ENCODE data around the gene ZNF160. TPM values are rescaled to one million over a fixed set of nuclear protein-coding genes. Genes with fewer than 3 reads are reported as not detected.

ZNF160 gene
- polyA plus RNA-seq, 4 donors, result 4.6 to 129 (median 8.9) TPM

- DNase-seq, result no peak
- Histone ChIP-seq H3K27ac (ENCODE audit: low read depth in 1 of 3, low read length in 2 of 3) (no peak overlapping the region), H3K27me3 (ENCODE audit: control insufficient read depth in 3 of 3, insufficient read depth in 3 of 3, low read length in 3 of 3) (no peaks in the 10 kb centered on the region), H3K9me3 (ENCODE audit: control insufficient read depth in 2 of 2, insufficient read depth in 1 of 2, low read depth in 1 of 2, low read length in 1 of 2) (peaks cover 6 to 84% of the 10 kb centered on the region in 2 donors), H3K4me1 (ENCODE audit: control insufficient read depth in 3 of 3, insufficient read depth in 2 of 3, low read depth in 1 of 3, low read length in 2 of 3) (no peaks in the 10 kb centered on the region), H3K36me3 (ENCODE audit: control insufficient read depth in 3 of 3, insufficient read depth in 2 of 3, low read depth in 1 of 3, low read length in 3 of 3) (peaks cover 26 to 33% (median 29%) of the 10 kb centered on the region in 3 donors), H3K4me3 (ENCODE audit: low read depth in 1 of 3, low read length in 3 of 3) (no peak overlapping the region)
- 96 to 98% (median 98%) methylated on average over 4 of the region's 4 CpGs for WGBS, 3 donors
- no peak for FAIRE-seq
Observed at GRCh38 chr19:53068199-53068598, 35.0 kb downstream of the ZNF160 start.

GRCh38 chr19:53057904-53058580, 45.2 kb downstream of the ZNF160 start:
- Histone ChIP-seq H3K9me3 (ENCODE audit: control insufficient read depth in 2 of 2, insufficient read depth in 1 of 2, low read depth in 1 of 2, low read length in 1 of 2) (peaks cover 2 to 68% of the 10 kb centered on the region in 2 donors), H3K27me3 (ENCODE audit: control insufficient read depth in 3 of 3, insufficient read depth in 3 of 3, low read length in 3 of 3) (peaks cover 0 to 5% (median 0%) of the 10 kb centered on the region in 3 donors), H3K4me3 (ENCODE audit: low read depth in 1 of 3, low read length in 3 of 3) (peak overlapping the region in 1 of 3 donors; percentile 24), H3K27ac (ENCODE audit: low read depth in 1 of 3, low read length in 2 of 3) (no peak overlapping the region), H3K36me3 (ENCODE audit: control insufficient read depth in 3 of 3, insufficient read depth in 2 of 3, low read depth in 1 of 3, low read length in 3 of 3) (no peaks in the 10 kb centered on the region), H3K4me1 (ENCODE audit: control insufficient read depth in 3 of 3, insufficient read depth in 2 of 3, low read depth in 1 of 3, low read length in 2 of 3) (no peaks in the 10 kb centered on the region)
- DNase-seq, result peak in 1 of 2 donors; percentile 74
- no peak for FAIRE-seq
- 8 to 33% (median 28%) methylated on average over 58 to 59 of the region's 59 CpGs for WGBS, 3 donors

- no peaks in the 10 kb centered on the region for H3K36me3 ChIP-seq (ENCODE audit: control insufficient read depth in 3 of 3, insufficient read depth in 2 of 3, low read depth in 1 of 3, low read length in 3 of 3)
- FAIRE-seq (no peak), DNase-seq (no peak)
- peaks cover 0 to 56% of the 10 kb centered on the region in 2 donors for H3K9me3 ChIP-seq (ENCODE audit: control insufficient read depth in 2 of 2, insufficient read depth in 1 of 2, low read depth in 1 of 2, low read length in 1 of 2)
- H3K27me3 ChIP-seq (ENCODE audit: control insufficient read depth in 3 of 3, insufficient read depth in 3 of 3, low read length in 3 of 3), result peaks cover 0 to 5% (median 0%) of the 10 kb centered on the region in 3 donors
- H3K27ac ChIP-seq (ENCODE audit: low read depth in 1 of 3, low read length in 2 of 3), result peak overlapping the region in 1 of 3 donors; percentile 35
- 13 to 47% (median 41%) methylated on average over 2 of the region's 2 CpGs for WGBS, 3 donors
- no peak overlapping the region for H3K4me3 ChIP-seq (ENCODE audit: low read depth in 1 of 3, low read length in 3 of 3)
- H3K4me1 ChIP-seq (ENCODE audit: control insufficient read depth in 3 of 3, insufficient read depth in 2 of 3, low read depth in 1 of 3, low read length in 2 of 3), result no peaks in the 10 kb centered on the region
Observed at GRCh38 chr19:53055117-53055516, 48.1 kb downstream of the ZNF160 start.

GRCh38 chr19:53047379-53047778, 55.8 kb downstream of the ZNF160 start:
- WGBS, 3 donors, result 86 to 87% (median 86%) methylated on average over 2 of the region's 2 CpGs
- DNase-seq, result no peak
- Histone ChIP-seq H3K4me1 (ENCODE audit: control insufficient read depth in 3 of 3, insufficient read depth in 2 of 3, low read depth in 1 of 3, low read length in 2 of 3) (no peaks in the 10 kb centered on the region), H3K4me3 (ENCODE audit: low read depth in 1 of 3, low read length in 3 of 3) (no peak overlapping the region), H3K27ac (ENCODE audit: low read depth in 1 of 3, low read length in 2 of 3) (no peak overlapping the region), H3K36me3 (ENCODE audit: control insufficient read depth in 3 of 3, insufficient read depth in 2 of 3, low read depth in 1 of 3, low read length in 3 of 3) (no peaks in the 10 kb centered on the region), H3K27me3 (ENCODE audit: control insufficient read depth in 3 of 3, insufficient read depth in 3 of 3, low read length in 3 of 3) (no peaks in the 10 kb centered on the region), H3K9me3 (ENCODE audit: control insufficient read depth in 2 of 2, insufficient read depth in 1 of 2, low read depth in 1 of 2, low read length in 1 of 2) (peaks cover 0 to 35% of the 10 kb centered on the region in 2 donors)
- FAIRE-seq, result no peak

- FAIRE-seq (no peak), DNase-seq (no peak)
- 79 to 89% (median 85%) methylated on average over 14 to 16 of the region's 16 CpGs for WGBS, 3 donors
- H3K4me1 ChIP-seq (ENCODE audit: control insufficient read depth in 3 of 3, insufficient read depth in 2 of 3, low read depth in 1 of 3, low read length in 2 of 3), result no peaks in the 10 kb centered on the region
- no peaks in the 10 kb centered on the region for H3K27me3 ChIP-seq (ENCODE audit: control insufficient read depth in 3 of 3, insufficient read depth in 3 of 3, low read length in 3 of 3)
- H3K36me3 ChIP-seq (ENCODE audit: control insufficient read depth in 3 of 3, insufficient read depth in 2 of 3, low read depth in 1 of 3, low read length in 3 of 3), result no peaks in the 10 kb centered on the region
- no peak overlapping the region for H3K27ac ChIP-seq (ENCODE audit: low read depth in 1 of 3, low read length in 2 of 3)
- peaks cover 2 to 26% of the 10 kb centered on the region in 2 donors for H3K9me3 ChIP-seq (ENCODE audit: control insufficient read depth in 2 of 2, insufficient read depth in 1 of 2, low read depth in 1 of 2, low read length in 1 of 2)
- no peak overlapping the region for H3K4me3 ChIP-seq (ENCODE audit: low read depth in 1 of 3, low read length in 3 of 3)
Observed at GRCh38 chr19:53045536-53045935, 57.7 kb downstream of the ZNF160 start.

GRCh38 chr19:53041366-53041765, 61.9 kb downstream of the ZNF160 start:
- Histone ChIP-seq H3K27ac (ENCODE audit: low read depth in 1 of 3, low read length in 2 of 3) (no peak overlapping the region), H3K9me3 (ENCODE audit: control insufficient read depth in 2 of 2, insufficient read depth in 1 of 2, low read depth in 1 of 2, low read length in 1 of 2) (peaks cover 2 to 26% of the 10 kb centered on the region in 2 donors), H3K27me3 (ENCODE audit: control insufficient read depth in 3 of 3, insufficient read depth in 3 of 3, low read length in 3 of 3) (peaks cover 0 to 2% (median 0%) of the 10 kb centered on the region in 3 donors), H3K4me3 (ENCODE audit: low read depth in 1 of 3, low read length in 3 of 3) (no peak overlapping the region), H3K36me3 (ENCODE audit: control insufficient read depth in 3 of 3, insufficient read depth in 2 of 3, low read depth in 1 of 3, low read length in 3 of 3) (no peaks in the 10 kb centered on the region), H3K4me1 (ENCODE audit: control insufficient read depth in 3 of 3, insufficient read depth in 2 of 3, low read depth in 1 of 3, low read length in 2 of 3) (no peaks in the 10 kb centered on the region)
- 67 to 91% (median 74%) methylated on average over 1 of the region's 1 CpG for WGBS, 3 donors
- DNase-seq, result no peak
- no peak for FAIRE-seq

- Histone ChIP-seq H3K4me3 (ENCODE audit: low read depth in 1 of 3, low read length in 3 of 3) (peak overlapping the region in 1 of 3 donors; percentile 45), H3K9me3 (ENCODE audit: control insufficient read depth in 2 of 2, insufficient read depth in 1 of 2, low read depth in 1 of 2, low read length in 1 of 2) (peaks cover 2 to 23% of the 10 kb centered on the region in 2 donors), H3K4me1 (ENCODE audit: control insufficient read depth in 3 of 3, insufficient read depth in 2 of 3, low read depth in 1 of 3, low read length in 2 of 3) (no peaks in the 10 kb centered on the region), H3K36me3 (ENCODE audit: control insufficient read depth in 3 of 3, insufficient read depth in 2 of 3, low read depth in 1 of 3, low read length in 3 of 3) (no peaks in the 10 kb centered on the region), H3K27me3 (ENCODE audit: control insufficient read depth in 3 of 3, insufficient read depth in 3 of 3, low read length in 3 of 3) (peaks cover 0 to 2% (median 0%) of the 10 kb centered on the region in 3 donors), H3K27ac (ENCODE audit: low read depth in 1 of 3, low read length in 2 of 3) (no peak overlapping the region)
- peak in 1 of 2 donors; percentile 53 for DNase-seq
- 16 to 45% (median 40%) methylated on average over 50 to 52 of the region's 52 CpGs for WGBS, 3 donors
- FAIRE-seq, result no peak
Observed at GRCh38 chr19:53037101-53038097, 65.8 kb downstream of the ZNF160 start.

GRCh38 chr19:53034948-53035675, 68.1 kb downstream of the ZNF160 start:
- Histone ChIP-seq H3K4me3 (ENCODE audit: low read depth in 1 of 3, low read length in 3 of 3) (no peak overlapping the region), H3K36me3 (ENCODE audit: control insufficient read depth in 3 of 3, insufficient read depth in 2 of 3, low read depth in 1 of 3, low read length in 3 of 3) (no peaks in the 10 kb centered on the region), H3K9me3 (ENCODE audit: control insufficient read depth in 2 of 2, insufficient read depth in 1 of 2, low read depth in 1 of 2, low read length in 1 of 2) (peaks cover 0 to 23% of the 10 kb centered on the region in 2 donors), H3K4me1 (ENCODE audit: control insufficient read depth in 3 of 3, insufficient read depth in 2 of 3, low read depth in 1 of 3, low read length in 2 of 3) (no peaks in the 10 kb centered on the region), H3K27me3 (ENCODE audit: control insufficient read depth in 3 of 3, insufficient read depth in 3 of 3, low read length in 3 of 3) (peaks cover 0 to 2% (median 0%) of the 10 kb centered on the region in 3 donors), H3K27ac (ENCODE audit: low read depth in 1 of 3, low read length in 2 of 3) (no peak overlapping the region)
- 48 to 73% (median 55%) methylated on average over 4 of the region's 4 CpGs for WGBS, 3 donors
- FAIRE-seq (no peak), DNase-seq (no peak)

All from small intestine (tissue), 7 donors.